Liver (tissue), 3 donors: ENCODE measurements around the gene PATE2.

Experiments
- CTCF ChIP-seq: fragments of 150-350 bp; IDR thresholded peaks from 2 replicates; pipeline ENCODE4 v1.5.1; 2017; ENCODE audit warnings: improper control_type of control experiment, low read depth, low read length; ENCODE audit not compliant: missing input control
- JUND ChIP-seq, 2 donors: IDR thresholded peaks; 2 replicates each; pipeline ENCODE4 v1.6.1; 2016; ENCODE audit warnings: antibody characterized with exemption in 2 of 2
- SP1 ChIP-seq: IDR thresholded peaks from 2 replicates; pipeline ENCODE4 v1.6.1; 2018; ENCODE audit warnings: antibody characterized with exemption, mild to moderate bottlenecking
- TAF1 ChIP-seq: conservative IDR thresholded peaks from 2 replicates; pipeline ENCODE4 v1.6.1; 2016; ENCODE audit warnings: antibody characterized with exemption, mild to moderate bottlenecking
- donor health status: healthy.
- donor health status: healthy.

GRCh38 chr11:125728969-125729368 is 49.7 kb downstream of the PATE2 start:
- no peak for TF ChIP-seq CTCF
- TF ChIP-seq TAF1 = no peak
- no peak for TF ChIP-seq JUND (IDR thresholded peaks at IDR 0.05)
- no peak for TF ChIP-seq SP1
